Tibial nerve (tissue), 4 donors: ENCODE data around the gene PHETA2. TPM values are rescaled to one million over a fixed set of nuclear protein-coding genes. Genes with fewer than 3 reads are reported as not detected.

Experiments
- DNase-seq, 2 donors: peaks; one replicate each; pipeline ENCODE4 v3.0.0-alpha.2; 2019; ENCODE audit warnings: low spot score in 2 of 2
- H3K27ac ChIP-seq, 4 donors: fragments of 200-600 bp; sonication (generic) in 3 of 4; one replicate each; pipeline ENCODE4 v1.5.1; 2017 to 2019; ENCODE audit warnings: mild to moderate bottlenecking in 1 of 4
- H3K27me3 ChIP-seq, 2 donors: fragments of 200-600 bp; sonication (generic) in 1 of 2; one replicate each; pipeline versions ENCODE4 v1.5.1 to v1.6.0; 2017 to 2019
- H3K36me3 ChIP-seq, 3 donors: fragments of 200-600 bp; sonication (generic); one replicate each; pipeline ENCODE4 v1.5.1; 2018 to 2019
- H3K4me1 ChIP-seq, 4 donors: fragments of 200-600 bp; sonication (generic) in 3 of 4; one replicate each; pipeline ENCODE4 v1.5.1; 2017 to 2019
- H3K4me3 ChIP-seq, 4 donors: fragments of 200-600 bp; sonication (generic) in 3 of 4; one replicate each; pipeline ENCODE4 v1.5.1; 2017 to 2019; ENCODE audit warnings: mild to moderate bottlenecking in 1 of 4, moderate library complexity in 1 of 4
- H3K9me3 ChIP-seq, 4 donors: fragments of 200-600 bp; sonication (generic) in 3 of 4; one replicate each; pipeline ENCODE4 v1.5.1; 2017 to 2019
- EP300 ChIP-seq, 2 donors: sonication (generic); formaldehyde crosslinking; IDR thresholded peaks; one replicate each; pipeline ENCODE4 v1.6.1; 2017; ENCODE audit warnings: antibody characterized with exemption in 2 of 2, mild to moderate bottlenecking in 1 of 2
- POLR2A ChIP-seq, 2 donors: fragments of 450-650 bp; IDR thresholded peaks; one replicate each; pipeline ENCODE4 v1.6.1; 2017; ENCODE audit warnings: antibody characterized with exemption in 2 of 2, mild to moderate bottlenecking in 2 of 2, moderate library complexity in 2 of 2
- WGBS, 2 donors: methylation state at CpG; one replicate each; pipeline ENCODE4 v1.1.5; 2018; 5-methylcytosine and 5-hydroxymethylcytosine counted together
- total RNA-seq, 4 donors: library from RNA; depleted of rRNA; stranded (reverse); fragments of >200 nt; gene quantifications; one replicate each; pipeline ENCODE4 v1.1.0, GENCODE V29; 2016
- TF ChIP-seq, protein P1 (sequence below), 5 experiments: fragments of 200-600 bp in 3 of 5; fragments of 450-650 bp in 2 of 5; sonication (generic) in 3 of 5; IDR thresholded peaks; one replicate each; pipeline ENCODE4 v1.5.1; 2016 to 2019; ENCODE audit warnings: antibody characterized with exemption in 5 of 5, mild to moderate bottlenecking in 3 of 5, moderate library complexity in 2 of 5

PHETA2 gene
- total RNA-seq: 10 to 100 TPM; 13.5 to 21.8 (median 16.0) TPM

DNA sequence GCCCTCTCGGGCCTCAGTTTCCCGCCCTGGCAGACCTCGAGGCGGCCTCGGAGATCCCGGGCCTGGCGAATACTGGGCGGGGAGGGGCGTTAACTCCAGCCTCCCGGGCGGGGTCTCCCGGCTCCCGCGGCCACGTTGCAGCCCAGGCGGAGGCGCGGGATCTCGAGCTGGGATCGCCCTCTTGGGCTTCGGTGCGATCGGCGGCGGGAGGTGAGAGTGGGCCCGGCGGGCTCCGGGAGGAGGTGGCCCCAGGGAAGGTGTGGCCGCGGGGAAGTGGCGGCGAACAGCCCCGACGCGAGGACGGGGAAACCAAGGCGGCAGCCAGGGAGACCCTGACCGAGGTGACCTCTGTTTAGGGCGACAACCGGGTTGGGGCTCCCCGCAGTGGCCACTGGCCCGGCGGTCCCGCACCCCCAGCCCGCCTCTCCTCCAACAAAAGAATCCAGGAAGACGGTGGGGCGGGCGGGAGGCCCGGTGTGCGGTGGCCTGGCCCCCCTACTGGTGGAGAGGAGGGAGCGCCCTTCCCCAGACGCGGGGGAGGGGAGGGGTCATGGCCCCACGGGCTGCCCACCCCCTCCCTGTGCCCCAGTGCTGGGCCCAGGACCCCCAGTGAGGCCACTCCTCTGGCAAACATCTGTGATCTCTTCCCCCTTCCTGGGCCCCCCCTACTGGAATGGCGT lies at the start of gene PHETA2:
Gene PHETA2 (plus strand): TSS at position 117 of the 680 bp plus-strand sequence. CDS start 3,046 bp downstream, outside the sequence.
- H3K27ac ChIP-seq: peak within 1 kb of the TSS; percentile 75 to 93 (median 92)
- no peaks in the 10 kb centered on the region for H3K9me3 ChIP-seq
- H3K36me3 ChIP-seq: peaks cover 0 to 20% (median 0%) of the 10 kb centered on the region in 3 donors
- peak within 1 kb of the TSS; percentile 39 to 83 (median 74) for H3K4me3 ChIP-seq
- DNase-seq: peak in 1 of 2 donors; percentile 37
- peaks cover 0 to 69% (median 39%) of the 10 kb centered on the region in 4 donors for H3K4me1 ChIP-seq
- no peaks in the 10 kb centered on the region for H3K27me3 ChIP-seq
- TF ChIP-seq, protein P1, sequence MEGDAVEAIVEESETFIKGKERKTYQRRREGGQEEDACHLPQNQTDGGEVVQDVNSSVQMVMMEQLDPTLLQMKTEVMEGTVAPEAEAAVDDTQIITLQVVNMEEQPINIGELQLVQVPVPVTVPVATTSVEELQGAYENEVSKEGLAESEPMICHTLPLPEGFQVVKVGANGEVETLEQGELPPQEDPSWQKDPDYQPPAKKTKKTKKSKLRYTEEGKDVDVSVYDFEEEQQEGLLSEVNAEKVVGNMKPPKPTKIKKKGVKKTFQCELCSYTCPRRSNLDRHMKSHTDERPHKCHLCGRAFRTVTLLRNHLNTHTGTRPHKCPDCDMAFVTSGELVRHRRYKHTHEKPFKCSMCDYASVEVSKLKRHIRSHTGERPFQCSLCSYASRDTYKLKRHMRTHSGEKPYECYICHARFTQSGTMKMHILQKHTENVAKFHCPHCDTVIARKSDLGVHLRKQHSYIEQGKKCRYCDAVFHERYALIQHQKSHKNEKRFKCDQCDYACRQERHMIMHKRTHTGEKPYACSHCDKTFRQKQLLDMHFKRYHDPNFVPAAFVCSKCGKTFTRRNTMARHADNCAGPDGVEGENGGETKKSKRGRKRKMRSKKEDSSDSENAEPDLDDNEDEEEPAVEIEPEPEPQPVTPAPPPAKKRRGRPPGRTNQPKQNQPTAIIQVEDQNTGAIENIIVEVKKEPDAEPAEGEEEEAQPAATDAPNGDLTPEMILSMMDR (IDR thresholded peaks at IDR 0.05): peak; percentile 23 to 72 (median 60)
- TF ChIP-seq EP300 (IDR thresholded peaks at IDR 0.05) (peak in 1 of 2 donors; percentile 15), POLR2A (IDR thresholded peaks at IDR 0.05) (peak in 1 of 2 donors; percentile 30)
- 0 to 1% methylated on average over 18 to 40 of the region's 55 CpGs for WGBS, 2 donors

GRCh38 chr22:42025421-42025820 lies 48.6 kb upstream of the PHETA2 start:
- Histone ChIP-seq H3K36me3 (no peaks in the 10 kb centered on the region), H3K27me3 (no peaks in the 10 kb centered on the region), H3K27ac (no peak overlapping the region), H3K9me3 (no peaks in the 10 kb centered on the region), H3K4me3 (no peak overlapping the region), H3K4me1 (no peaks in the 10 kb centered on the region)
- TF ChIP-seq EP300 (IDR thresholded peaks at IDR 0.05) (no peak), POLR2A (IDR thresholded peaks at IDR 0.05) (no peak)
- TF ChIP-seq, protein P1 (IDR thresholded peaks at IDR 0.05): no peak
- WGBS, 2 donors: 18 to 24% methylated on average over 1 of the region's 1 CpG
- DNase-seq: no peak

DNA sequence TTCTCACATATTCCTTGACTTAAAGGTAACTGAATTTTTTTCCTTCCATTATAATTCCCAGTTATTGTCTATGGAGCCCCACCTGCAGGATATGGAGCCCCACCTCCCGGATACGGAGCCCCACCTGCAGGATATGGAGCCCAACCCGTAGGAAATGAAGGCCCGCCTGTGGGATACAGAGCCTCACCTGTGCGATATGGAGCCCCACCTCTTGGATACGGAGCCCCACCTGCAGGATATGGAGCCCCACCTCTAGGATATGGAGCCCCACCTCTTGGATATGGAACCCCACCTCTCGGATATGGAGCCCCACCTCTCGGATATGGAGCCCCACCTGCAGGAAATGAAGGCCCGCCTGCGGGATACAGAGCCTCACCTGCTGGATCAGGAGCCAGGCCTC lies 47.3 kb upstream of the PHETA2 start:
- TF ChIP-seq, protein P1 (IDR thresholded peaks at IDR 0.05): no peak
- no peak for TF ChIP-seq EP300 (IDR thresholded peaks at IDR 0.05)
- no peak for TF ChIP-seq POLR2A (IDR thresholded peaks at IDR 0.05)
- no peaks in the 10 kb centered on the region for H3K27me3 ChIP-seq
- no peaks in the 10 kb centered on the region for H3K36me3 ChIP-seq
- WGBS, 2 donors: 86 to 89% methylated on average over 10 of the region's 10 CpGs
- H3K27ac ChIP-seq: no peak overlapping the region
- no peaks in the 10 kb centered on the region for H3K9me3 ChIP-seq
- DNase-seq: no peak
- no peaks in the 10 kb centered on the region for H3K4me1 ChIP-seq
- H3K4me3 ChIP-seq: no peak overlapping the region

DNA sequence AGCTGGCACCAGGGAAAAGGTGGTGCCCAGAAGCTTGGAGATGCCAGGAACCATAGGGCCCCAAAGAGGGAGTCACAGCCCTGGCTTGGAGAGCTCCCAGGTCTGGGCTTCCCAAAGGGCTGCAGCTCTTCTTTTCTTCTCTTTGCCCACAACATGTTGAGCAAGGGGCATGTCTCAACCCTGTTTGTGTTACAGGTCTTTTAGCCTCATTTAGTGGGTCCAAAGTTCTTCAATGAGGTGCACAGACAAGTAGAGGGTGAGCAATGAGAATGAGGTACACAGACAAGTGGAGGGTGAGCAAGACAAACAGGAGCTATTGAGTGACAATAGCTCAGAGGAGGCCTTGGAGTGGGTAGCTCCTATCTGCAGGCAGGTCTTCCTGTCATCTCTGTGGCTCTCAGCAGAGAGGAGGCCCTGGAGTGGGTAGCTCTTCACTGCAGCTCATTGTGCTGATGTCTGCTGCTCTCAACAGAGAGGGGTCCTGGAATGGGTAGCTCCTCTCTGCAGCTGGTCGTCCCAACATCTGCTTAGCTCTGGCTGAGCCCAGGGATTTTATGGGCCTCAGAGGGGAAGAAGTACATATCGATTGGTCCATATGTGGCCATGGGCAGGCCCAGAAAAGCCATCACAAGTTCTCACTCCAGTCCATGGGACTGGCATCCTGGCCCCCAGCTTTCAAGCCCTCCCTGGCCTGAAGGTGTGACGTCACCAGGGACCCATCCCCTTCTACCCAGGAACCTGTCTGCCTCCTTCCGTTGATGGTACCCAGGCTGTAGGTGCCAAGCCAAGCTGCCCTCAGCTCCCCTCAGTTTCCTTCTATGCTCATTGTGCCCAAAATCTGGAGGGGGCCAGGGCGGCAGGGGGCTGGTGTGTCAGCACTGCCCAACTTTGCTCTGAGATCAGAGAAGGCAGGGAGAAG lies 40.5 kb upstream of the PHETA2 start:
- 89 to 94% methylated on average over 5 of the region's 5 CpGs for WGBS, 2 donors
- H3K27ac ChIP-seq: no peak overlapping the region
- H3K9me3 ChIP-seq: peaks cover 0 to 7% (median 0%) of the 10 kb centered on the region in 4 donors
- no peaks in the 10 kb centered on the region for H3K27me3 ChIP-seq
- TF ChIP-seq, protein P1 (IDR thresholded peaks at IDR 0.05): no peak
- no peak for TF ChIP-seq EP300 (IDR thresholded peaks at IDR 0.05)
- TF ChIP-seq POLR2A (IDR thresholded peaks at IDR 0.05): no peak
- no peaks in the 10 kb centered on the region for H3K4me1 ChIP-seq
- no peak overlapping the region for H3K4me3 ChIP-seq
- no peak for DNase-seq
- peaks cover 0 to 22% (median 0%) of the 10 kb centered on the region in 3 donors for H3K36me3 ChIP-seq
